ENCODE results near the gene BCAN. TPM values are rescaled to one million over a fixed set of nuclear protein-coding genes. Genes with fewer than 3 reads are reported as not detected.

Gene BCAN
- polyA plus RNA-seq, 12 donors = 1.3 to 14.7 (median 2.4) TPM; not detected in 1

DNA sequence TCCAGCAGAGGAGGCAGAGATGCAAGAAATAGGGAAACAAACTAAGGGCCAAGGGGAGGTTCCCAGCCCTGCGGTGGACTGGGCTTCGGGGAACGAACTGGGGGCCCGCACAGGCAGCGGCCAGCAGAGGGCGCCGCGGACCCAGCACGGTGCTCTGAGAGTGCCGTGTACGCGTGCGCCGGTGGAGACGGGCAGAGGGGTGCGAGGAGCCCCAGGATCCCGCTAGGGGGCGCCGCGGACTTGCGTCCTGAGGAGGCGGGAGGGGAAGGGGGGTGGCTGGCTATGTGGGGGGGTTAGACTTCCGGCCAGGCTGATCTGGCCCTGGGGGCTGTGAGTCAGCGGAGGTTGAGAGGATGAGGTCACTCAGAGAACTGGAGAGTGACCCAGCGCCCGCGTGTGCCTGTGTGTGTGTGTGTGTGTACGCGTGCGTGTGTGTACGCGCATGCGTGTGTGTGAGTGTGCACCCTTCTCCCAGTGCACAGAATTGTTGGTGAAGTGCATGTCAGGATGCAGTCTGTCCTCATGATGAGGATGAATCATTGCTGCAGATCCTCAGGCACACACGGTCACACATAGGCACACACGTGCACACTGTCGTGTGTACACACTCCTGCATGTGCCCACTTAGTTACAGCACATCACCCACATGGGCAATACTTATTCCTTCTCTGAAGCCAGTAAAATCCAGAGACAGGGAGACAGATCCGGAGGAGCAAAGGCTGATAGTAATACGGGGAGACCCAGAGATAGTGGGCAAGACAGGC lies 18.3 kb downstream of the BCAN start:
- DNase-seq = peak; percentile 97

DNA sequence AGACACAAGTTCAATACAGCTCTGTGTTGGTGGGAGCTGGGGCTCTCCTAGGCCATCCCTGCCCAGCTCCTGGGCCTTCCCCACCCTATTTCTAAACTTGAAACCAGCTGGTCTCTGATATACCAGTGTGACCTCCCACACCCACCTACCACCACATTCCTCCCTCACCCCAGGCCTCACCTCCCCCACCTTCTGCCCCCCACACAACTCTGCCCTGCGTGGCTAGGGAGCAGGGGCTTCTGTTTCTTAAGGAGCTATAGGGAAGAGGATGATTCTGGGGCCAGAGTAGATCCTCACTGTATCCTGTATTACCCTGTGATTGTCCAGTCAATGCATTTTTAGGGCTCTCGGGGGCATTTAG lies 18.8 kb downstream of the BCAN start:
- DNase-seq = no peak

DNA sequence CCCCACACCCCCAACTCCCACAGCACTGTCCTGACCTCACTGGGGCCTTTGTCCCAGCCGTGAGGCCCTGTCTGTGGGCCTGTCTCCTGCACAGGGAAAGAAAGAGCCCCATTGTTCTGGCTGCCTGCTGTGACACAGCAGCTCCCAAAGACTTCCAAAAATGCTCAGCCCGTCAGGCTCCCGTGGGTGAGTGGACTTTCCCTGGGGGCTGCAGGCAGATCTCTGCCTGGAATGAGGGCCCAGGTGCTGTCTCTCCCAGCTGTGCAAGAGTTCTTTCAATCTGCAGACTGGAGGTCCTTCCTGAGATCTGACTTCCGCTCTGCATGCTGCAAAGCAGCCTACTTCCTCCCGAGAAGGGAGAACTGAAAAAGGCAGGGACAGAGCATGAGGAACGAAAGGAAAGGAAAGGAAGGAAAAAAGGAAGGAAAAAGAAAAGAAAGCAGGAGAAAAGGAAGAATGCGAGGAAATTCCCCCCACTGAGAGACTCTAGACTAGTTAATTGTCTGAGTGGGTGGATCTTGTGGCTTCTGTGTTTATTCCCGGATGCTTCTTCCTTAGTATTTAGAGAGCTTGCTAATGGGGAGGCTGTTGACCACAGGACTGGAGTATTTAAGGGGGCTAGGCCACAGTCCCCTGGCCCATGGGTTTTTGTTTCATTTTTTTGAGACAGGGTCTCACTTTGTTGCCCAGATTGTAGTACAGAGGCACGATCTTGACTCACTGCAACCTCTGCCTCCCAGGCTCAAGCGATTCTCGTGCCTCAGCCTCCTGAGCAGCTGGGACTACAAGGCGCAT lies 20.3 kb downstream of the BCAN start:
- no peak for DNase-seq

DNA sequence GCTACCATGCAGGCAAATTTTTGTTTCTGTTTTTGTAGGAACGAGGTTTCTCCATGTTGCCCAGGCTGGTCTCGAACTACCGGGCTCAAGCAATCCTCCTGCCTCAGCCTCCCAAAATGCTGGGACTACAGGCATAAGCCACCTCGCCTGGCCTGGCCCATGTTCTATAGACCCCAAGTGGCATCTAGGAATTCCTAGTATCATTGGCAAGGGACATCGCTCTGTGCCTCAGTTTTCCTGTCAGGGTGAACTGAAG lies 20.8 kb downstream of the BCAN start:
- no peak for DNase-seq

DNA sequence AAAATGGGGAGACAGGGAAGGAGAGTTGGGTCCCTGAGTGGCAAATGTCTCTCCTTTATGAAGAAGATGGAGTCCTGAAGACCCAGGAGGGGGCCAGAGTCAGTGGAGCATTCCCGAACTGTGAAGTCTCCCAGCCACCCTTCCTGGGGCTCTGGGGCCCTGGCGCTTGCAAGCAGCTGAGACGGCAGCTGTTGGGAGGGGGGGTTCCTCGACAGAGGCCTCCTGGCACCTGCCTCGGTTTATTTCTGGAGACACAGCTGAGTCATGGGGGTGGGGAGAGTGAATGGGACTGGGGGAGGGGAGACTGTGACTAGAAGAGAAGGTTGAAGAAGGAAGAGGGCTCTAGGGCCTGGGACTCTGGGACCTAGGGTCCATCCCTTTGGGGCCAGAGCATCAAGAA lies 21.3 kb downstream of the BCAN start:
- DNase-seq = peak; percentile 76

DNA sequence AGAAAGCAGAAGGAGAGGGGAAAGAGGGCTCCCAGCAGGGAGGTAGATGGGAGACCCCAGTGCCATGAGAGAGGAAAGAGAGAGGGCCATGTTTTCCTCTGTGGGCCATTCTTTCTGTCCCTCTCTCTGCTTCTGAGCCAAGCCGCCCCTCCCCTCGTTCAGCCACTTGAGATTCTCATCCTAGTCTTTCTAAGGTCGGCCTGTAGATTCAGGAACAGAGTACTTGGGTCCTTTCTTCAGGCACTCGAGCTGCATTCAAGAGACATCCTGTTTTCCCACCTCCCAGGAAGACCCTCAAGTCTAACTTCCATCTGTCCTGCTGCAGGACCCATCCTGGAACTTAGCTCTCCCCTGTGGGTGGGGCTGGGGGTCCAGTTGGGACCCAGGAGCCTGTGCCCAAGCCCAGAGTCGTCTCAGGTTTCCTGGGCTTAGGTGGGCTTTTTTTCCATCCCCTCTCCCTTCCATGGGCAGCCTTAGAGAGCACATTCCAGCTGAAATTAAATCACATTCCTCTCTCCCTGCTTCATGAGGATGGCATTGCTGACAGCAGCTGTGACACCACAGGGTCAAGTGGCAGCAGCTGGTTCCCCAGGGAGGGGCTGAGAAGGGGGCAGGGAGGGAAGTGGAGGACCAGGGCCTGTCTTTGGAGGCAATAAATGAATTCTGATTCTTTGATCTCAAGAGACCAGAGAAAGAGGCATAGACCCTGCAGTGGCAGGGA lies 22.3 kb downstream of the BCAN start:
- DNase-seq = no peak

DNA sequence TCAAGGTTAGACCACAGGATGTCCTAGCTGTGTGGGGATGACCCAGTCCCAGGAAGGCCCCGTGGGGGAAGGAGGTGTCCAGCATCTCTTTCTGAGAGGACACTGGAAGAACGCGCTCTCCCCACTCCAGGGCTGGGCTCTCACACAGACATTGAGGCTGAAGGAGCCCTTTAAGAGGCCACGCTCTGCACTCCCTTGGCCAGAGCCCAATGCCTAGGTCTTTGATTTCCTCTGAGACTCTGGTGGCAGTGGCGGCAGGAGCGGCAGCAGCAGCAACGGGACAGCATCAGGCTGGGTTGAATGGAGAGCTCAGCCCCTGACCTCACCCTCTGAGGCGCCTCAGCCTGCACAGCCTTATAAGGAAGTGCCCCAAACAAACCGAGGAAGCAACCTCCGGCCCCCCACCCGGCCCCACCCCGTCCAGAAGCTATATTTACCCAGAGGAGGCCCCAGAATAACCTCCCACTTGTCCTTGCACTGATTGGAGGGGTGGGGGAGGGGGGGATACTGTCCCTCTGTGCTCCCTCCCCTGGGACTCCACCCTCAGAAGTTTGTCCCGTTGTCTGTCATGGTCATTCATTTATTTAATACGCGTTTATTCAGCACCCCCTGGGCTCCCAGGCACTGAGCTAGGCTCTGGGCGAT lies 23.0 kb downstream of the BCAN start:
- DNase-seq = no peak

DNA sequence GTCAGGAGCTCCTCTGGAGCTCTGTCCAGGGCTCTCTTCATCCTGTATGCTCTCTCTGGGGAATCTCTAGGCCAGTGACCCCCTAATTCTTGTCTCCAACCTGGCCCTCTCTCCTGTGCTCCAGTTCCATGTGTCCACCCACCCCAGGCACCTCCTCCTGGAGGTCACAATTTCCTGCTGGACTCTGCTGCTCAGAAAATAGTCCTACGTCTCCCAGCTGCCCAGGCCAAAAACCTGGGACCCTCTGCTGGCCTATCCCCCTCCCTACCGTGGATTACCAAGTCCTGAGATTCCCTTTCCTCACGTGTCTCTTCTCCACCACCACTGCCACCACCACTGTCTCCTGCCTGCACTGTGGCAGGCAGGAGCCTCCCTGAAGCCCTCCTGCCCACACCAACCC lies 23.6 kb downstream of the BCAN start:
- no peak for DNase-seq

DNA sequence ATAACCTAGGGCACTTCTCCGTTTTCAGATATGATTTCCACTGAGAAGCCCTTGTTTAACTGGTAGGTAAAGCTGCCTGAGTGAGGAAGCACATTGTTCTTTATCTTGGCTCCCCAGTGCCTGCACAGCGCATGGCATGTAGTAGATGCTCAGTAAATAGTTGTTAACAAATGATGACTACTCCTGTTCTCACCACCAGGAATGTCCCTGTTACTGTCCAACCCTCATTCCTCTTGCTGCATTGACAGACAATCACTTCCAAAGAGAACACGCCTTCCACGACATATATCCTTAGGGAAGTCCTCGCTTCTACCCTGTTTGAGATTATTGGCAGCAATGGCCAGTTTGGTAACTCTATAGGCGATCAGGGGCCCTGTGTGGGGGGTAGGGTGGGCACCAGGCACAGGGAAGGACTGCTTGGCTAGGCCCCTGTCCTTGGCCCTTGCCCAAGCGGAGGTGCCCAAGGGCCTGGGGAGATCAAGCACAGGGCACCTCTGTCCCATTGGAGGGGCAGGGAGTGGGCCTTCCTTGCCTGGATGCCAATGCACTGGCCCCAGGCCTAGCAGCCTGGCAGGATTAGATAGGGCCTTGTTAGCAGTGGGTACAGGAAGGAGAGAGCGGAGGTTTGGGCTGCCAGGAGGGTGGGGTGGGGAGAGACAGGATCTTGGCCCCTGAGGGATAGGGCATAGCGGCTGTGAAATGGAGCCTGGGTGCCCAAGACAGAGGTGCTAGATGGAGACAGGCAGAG lies 25.1 kb downstream of the BCAN start:
- no peak for DNase-seq

DNA sequence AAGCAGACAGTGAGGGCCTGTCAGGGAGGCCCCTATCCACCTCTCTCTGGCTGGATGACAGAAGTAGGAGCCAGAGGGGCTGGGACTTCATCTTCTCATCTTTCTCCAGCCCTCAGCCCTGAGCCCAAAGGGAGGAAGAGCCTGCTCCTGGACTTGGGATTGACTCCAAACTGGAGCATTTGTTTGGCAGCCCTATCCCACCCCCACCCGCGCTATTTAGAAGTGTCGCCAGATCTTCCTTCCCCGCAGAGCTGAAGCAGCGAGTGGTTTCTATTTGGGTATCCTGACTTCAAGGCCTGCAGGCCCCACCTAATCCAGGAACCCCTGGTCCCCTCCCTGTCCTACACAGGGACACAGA lies 25.7 kb downstream of the BCAN start:
- peak; percentile 94 for DNase-seq

DNA sequence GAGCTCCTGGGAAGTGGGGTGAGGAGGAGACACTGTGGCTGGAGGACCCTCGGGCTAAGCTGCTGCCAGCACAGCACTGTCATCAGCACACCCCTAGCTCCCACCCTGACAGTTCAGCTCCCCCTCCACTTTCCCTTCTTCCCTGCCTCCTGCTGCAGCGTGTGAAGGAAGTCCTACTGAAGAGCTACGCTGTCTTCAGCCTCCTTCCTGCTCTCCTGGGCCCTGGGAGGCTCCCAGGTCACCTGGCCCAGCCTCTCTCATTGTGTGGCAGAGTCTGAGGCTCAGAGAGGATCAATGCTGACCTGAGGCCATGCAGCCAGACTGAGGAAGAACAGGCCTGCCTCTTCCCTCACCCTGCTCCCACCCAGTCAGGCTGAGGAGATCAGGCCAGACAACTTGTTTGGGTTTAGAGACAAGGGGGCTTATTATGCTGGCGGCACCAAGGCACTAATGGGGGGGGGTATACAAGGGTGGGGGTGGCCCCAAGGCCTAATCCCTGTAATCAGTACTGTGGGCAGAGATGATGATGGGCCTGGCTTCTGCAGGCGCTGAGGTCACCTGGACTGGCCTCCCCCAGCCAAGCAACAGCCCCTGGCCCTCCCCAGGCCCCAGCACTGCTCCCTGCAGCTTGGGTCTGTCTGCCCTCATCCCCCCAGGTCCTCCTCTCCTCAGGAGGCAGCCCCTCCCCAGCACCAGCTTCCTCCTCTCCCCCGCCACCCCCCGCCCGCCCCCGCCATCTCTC lies 26.2 kb downstream of the BCAN start:
- no peak for DNase-seq

DNA sequence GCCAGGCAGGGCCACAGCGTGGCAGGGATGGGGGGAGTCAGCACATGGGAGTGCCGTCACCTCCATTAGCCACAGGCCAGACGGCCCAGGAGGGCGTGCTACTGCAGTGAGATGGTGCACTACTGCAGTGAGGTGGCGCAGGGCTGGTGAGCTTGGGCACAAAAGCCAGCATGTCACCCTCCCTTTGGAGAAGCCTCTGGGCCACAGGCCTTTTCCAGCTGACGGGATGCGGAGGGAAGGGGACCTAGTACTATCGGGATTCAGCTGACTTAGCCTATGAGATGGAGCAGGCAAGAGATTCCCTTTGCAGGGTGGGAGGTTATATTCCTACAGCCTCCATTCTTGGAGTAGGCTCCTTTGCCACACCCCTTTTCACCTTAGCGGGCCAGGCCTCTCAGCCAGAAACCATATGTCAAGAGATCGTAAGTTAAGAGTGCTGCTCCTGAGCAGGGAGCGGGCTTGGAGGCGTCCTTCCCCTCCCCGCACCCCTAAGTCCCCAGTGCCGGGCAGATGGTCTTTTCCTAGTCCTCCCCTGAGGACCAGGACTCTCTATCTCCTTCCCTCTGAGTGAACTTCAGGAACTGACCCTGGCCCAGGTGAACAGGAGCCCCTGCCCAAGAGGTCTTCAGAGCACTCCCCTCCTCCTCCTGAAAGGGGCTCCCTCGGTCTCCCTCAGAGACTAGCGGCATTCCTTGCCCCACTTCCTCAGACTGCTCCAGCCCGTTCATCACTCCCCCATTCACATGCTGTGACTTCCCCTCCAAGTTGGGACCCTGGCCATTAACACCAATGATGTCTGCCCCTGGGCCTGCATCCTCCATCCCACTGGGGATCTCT lies 27.1 kb downstream of the BCAN start:
- DNase-seq = no peak

DNA sequence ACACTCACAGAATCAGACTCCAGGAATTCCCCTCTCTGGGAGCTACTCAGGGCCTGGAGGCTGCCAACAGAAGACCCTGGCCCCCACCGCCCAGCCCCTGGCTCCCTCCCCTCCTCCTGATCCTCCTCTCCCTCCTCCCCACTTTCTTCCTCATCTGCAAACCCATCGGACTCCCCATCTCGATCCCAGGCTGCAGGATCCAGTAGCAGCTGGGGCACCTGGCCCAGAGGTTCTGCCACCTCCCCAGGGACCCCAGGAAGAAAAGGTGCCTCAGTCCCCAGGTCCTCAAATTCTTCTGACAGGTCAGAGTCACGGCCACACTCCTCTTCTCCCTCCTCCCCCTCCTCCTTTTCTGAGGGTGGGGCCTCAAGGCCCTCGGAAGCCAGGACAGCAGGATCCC lies 27.9 kb downstream of the BCAN start:
- DNase-seq = no peak

DNA sequence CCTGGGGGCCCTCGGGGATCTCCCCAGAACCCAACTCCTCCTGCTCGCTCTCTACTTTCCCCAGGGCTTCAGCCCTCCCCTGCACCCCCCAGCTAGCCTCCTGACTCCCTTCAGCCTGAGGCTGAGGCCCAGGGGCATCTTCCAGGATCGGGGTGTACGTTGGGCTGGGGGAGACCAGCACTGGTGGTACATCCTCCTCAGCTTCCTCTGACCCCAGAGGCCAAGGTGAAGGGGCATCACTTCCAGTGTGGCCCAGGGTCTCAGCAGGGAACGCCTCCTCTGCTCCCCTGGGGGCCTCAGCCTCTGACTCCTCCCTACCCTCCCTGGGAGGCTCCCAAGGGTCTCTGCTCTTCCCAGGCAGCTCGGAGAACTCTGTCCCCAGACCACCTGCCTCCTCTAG lies 28.4 kb downstream of the BCAN start:
- DNase-seq = no peak

DNA sequence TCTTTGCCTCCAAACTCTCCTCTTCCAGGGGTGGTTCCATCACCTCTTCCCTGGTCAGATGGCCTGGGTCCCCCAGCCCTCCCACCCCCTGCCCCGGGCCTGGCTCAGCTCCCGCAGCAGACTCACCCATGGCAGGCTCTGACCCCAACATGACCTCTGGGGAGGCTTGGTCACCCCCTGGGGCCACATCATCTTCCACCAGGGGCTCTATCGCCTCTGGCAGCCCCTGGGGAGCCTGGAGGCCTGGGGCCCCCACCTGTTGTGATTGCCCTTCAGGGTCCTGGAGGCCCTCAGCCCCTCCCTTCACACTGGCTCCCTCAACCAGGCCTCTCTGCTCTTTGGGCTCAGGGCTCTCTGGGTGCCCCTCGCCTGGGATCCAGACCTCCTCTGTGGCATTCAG lies 28.9 kb downstream of the BCAN start:
- no peak for DNase-seq

DNA sequence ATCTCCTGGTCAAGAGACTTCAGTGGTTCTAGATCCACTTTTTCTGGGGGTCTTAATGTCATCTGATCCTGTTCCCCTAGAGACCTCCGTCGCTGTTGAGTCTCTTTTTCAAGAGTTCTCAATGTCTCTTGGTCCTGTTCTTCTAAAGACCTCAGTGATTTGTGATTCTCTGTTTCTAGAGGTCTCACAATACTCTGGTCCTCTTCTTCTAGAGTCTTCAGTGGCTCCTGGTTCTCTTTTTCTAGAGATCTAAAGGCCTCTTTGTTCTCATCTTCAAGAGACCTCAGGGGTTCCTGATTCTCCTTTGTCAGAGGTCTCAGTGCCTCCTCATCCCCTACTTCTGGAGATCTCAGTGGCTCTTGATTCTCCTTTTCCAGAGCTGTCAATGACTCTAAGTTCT lies 29.9 kb downstream of the BCAN start:
- no peak for DNase-seq

DNA sequence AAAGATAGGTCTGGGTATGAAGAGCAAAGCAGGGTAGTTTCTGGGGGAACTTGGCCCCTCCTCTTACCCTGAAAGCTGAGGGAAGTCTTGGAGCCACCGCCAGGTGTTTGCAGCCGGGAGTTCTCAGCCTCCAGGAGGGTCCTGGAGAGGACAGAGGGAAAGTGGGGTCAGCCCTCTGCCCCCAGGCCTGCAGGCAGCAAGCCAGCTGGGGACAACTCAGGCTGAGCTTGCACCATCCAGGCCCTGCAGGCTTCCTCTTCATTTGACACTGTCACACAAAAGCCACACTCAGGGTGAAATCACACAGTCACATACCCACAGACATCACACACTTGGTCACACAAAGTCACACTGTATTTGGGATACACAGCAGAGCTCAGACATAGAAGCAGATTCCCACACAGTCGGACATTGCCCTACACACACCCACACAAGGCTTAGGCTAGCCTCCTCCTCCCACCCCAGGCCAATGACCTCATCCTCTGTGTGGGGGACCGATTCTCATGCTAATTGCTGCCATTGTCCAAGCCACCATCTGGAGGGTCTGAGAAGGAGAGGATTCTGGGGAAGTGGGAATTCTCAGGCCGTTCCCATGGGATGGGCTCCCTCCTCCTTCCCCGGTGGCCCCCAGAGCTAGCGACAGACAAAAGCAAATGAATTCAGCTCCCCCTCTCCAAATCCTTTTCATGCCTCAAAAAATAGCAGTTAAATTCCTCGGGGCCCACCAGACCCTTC lies 31.6 kb downstream of the BCAN start:
- no peak for DNase-seq

DNA sequence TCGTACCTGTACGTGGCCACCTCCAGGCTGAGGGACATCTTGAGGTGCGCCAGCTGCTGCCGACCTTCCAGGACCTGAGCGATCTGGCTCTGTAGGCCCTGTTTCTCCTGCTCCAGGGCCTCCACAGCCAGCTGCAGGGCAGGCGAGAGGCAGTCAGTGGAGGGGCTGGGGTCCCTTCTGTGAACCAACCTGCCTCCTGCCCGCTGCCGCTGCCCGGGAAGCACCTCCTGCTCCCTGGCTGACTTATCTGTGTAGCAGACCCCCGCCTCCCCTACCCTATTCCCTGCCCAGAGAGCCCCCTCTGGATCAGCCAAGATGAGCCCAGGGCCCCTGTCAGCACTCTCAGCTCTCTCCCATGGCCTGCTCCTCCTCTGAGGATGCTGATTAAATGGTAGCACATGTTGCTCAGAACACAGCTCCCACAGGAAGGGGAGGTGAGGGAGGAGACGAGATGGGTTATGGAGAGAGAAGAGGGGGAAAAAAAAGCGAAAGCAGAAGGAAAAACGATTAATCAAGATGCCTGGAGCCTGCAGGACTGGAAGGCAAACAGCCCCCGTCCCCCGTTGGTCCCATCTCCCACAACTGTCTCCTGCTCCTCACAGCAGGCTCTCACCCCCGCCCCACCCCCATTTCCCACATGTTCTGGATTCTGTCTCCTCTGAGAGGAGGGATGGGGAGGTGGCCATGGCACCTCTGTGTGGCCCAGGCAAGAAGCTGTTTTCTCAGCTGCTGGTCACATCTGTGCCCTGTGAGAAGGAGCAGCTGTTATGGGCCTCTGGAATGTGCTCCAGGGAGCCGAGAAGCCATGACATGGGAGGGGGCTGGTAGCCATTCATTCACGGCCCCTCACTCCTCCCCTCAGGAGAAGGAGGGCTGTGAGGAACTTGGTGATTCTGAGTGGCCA lies 33.5 kb downstream of the BCAN start:
- no peak for DNase-seq
